MM.1S (cell line): ENCODE results near the gene SAA2.

Experiments used
- EZH2 ChIP-seq: fragments of 300-600 bp; sonication (generic); optimal IDR thresholded peaks from 2 replicates; pipeline ENCODE3; 2017; ENCODE audit warnings: low read depth, mild to moderate bottlenecking, antibody characterized with exemption, low read length, mixed read lengths
- TF ChIP-seq, protein P1 (sequence below): fragments of 300-600 bp; sonication (generic); IDR thresholded peaks from 2 replicates; pipeline ENCODE4 v1.5.1; 2016; ENCODE audit warnings: antibody characterized with exemption, low read length, mixed read lengths

DNA sequence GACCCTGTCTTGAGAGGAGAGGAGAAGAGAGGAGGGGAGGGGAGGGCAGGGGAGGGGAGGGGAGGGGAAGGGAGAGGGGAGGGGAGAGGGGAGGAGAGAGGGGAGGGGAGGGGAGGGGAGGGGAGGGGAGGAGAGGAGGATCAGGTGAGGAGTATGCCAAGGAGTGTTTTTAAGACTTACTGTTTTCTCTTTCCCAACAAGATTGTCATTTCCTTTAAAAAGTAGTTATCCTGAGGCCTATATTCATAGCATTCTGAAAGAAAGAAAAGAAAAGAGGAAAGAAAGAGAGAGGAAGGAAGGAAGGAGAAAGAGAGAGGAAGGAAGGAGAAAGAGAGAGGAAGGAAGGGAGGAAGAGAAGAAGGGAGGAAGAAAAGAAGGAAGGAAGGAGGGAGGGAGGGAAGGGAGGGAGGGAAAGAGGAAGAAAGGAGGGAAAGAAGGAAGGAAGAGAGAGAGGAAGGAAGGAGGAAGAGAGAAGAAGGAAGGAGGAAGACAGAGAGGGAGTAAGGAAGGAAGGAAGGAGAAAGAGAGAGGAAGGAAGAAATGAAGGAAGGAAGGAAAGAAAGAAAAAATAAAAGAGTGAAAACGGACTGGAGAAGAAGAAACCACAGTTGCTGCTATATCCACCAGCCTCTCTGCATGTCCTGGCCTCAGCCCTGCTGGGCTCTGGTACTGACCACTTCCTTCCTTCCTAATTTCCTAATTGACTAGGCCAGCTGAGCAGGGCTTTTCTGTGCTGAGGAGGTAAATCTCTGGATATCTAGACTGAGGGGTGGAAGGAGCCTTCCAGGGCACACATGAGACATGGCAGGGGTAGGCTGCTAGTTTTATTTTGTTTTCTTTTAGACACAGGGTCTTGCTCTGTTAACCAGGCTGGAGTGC lies 16.4 kb upstream of the SAA2 start:
- TF ChIP-seq, protein P1, sequence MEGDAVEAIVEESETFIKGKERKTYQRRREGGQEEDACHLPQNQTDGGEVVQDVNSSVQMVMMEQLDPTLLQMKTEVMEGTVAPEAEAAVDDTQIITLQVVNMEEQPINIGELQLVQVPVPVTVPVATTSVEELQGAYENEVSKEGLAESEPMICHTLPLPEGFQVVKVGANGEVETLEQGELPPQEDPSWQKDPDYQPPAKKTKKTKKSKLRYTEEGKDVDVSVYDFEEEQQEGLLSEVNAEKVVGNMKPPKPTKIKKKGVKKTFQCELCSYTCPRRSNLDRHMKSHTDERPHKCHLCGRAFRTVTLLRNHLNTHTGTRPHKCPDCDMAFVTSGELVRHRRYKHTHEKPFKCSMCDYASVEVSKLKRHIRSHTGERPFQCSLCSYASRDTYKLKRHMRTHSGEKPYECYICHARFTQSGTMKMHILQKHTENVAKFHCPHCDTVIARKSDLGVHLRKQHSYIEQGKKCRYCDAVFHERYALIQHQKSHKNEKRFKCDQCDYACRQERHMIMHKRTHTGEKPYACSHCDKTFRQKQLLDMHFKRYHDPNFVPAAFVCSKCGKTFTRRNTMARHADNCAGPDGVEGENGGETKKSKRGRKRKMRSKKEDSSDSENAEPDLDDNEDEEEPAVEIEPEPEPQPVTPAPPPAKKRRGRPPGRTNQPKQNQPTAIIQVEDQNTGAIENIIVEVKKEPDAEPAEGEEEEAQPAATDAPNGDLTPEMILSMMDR, result no peak
- no peak for TF ChIP-seq EZH2
